Glomerular endothelial cell (primary cell): ENCODE results near the gene HBS1L. TPM values are rescaled to one million over a fixed set of nuclear protein-coding genes. Genes with fewer than 3 reads are reported as not detected.

Experiments
- DNase-seq: peaks from one replicate; pipeline ENCODE4 v3.0.0-alpha.2; 2011; ENCODE audit warnings: low read depth, low spot score; ENCODE audit errors: extremely low read depth
- total RNA-seq: library from RNA; depleted of rRNA; stranded (reverse); fragments of >200 nt; gene quantifications from 2 replicates; pipeline ENCODE4 v1.2.3, GENCODE V29; 2015

Gene HBS1L
- total RNA-seq, 1 donor from 2014 or later: 42.1 TPM

- DNase-seq: no peak
These were observed 133.3 kb downstream of the HBS1L start for GRCh38 chr6:134921276-134921675.

GRCh38 chr6:134920422-134920821, 134.2 kb downstream of the HBS1L start:
- no peak for DNase-seq

- DNase-seq: no peak
These were observed 136.1 kb downstream of the HBS1L start for GRCh38 chr6:134918418-134918961.

- no peak for DNase-seq
These were observed 143.1 kb downstream of the HBS1L start for GRCh38 chr6:134911547-134911946.

- no peak for DNase-seq
These were observed 144.1 kb downstream of the HBS1L start for GRCh38 chr6:134910593-134910935.

Other genes starting within 250 kb of the HBS1L start
- gene ALDH8A1, start 104.7 kb downstream of the HBS1L start, total RNA-seq: 0.10 and 0.18 TPM in 2 replicates
- 0.29 and 0.47 TPM in 2 replicates for gene MYB, start 126.5 kb upstream of the HBS1L start, total RNA-seq